SK-N-SH (cell line): ENCODE results near the gene ZNF577.

Source experiments
- EZH2phosphoT487 ChIP-seq: fragments of 200-600 bp; sonication (generic); IDR thresholded peaks from 2 replicates; pipeline ENCODE4 v1.6.1; 2017; ENCODE audit warnings: low read depth, mixed run types, mild to moderate bottlenecking, antibody characterized with exemption, moderate library complexity, borderline replicate concordance
- RXRA ChIP-seq: IDR thresholded peaks from 2 replicates; pipeline ENCODE4 v1.4.0; 2012; ENCODE audit warnings: low read depth, mild to moderate bottlenecking, borderline replicate concordance
- TAF1 ChIP-seq: IDR thresholded peaks from 2 replicates; pipeline ENCODE4 v1.6.1; 2012; ENCODE audit warnings: low read depth, mild to moderate bottlenecking, low read length, moderate library complexity, borderline replicate concordance
- TEAD4 ChIP-seq: IDR thresholded peaks from 2 replicates; pipeline ENCODE4 v1.4.0; 2012; ENCODE audit warnings: mild to moderate bottlenecking, borderline replicate concordance; ENCODE audit not compliant: insufficient read depth
- USF1 ChIP-seq: IDR thresholded peaks from 2 replicates; pipeline ENCODE4 v1.4.0; 2012; ENCODE audit warnings: low read depth, borderline replicate concordance
- USF2 ChIP-seq: fragments of 150-350 bp; IDR thresholded peaks from 2 replicates; pipeline ENCODE4 v1.6.1; 2017; ENCODE audit warnings: antibody characterized with exemption, low read length, low read depth, borderline replicate concordance
- YY1 ChIP-seq: IDR thresholded peaks from 2 replicates; pipeline ENCODE4 v1.4.0; 2012; ENCODE audit warnings: low read depth, mild to moderate bottlenecking
- TF ChIP-seq, protein P1 (sequence below): fragments of 200-600 bp; sonication (generic); IDR thresholded peaks from 2 replicates; pipeline ENCODE4 v1.6.1; 2017; ENCODE audit warnings: antibody characterized with exemption, mild to moderate bottlenecking, moderate library complexity
- TF ChIP-seq, protein P2 (sequence below): IDR thresholded peaks from 2 replicates; pipeline ENCODE4 v1.6.1; 2012; ENCODE audit warnings: mild to moderate bottlenecking, low read depth, low read length, moderate library complexity

- TF ChIP-seq, protein P1, sequence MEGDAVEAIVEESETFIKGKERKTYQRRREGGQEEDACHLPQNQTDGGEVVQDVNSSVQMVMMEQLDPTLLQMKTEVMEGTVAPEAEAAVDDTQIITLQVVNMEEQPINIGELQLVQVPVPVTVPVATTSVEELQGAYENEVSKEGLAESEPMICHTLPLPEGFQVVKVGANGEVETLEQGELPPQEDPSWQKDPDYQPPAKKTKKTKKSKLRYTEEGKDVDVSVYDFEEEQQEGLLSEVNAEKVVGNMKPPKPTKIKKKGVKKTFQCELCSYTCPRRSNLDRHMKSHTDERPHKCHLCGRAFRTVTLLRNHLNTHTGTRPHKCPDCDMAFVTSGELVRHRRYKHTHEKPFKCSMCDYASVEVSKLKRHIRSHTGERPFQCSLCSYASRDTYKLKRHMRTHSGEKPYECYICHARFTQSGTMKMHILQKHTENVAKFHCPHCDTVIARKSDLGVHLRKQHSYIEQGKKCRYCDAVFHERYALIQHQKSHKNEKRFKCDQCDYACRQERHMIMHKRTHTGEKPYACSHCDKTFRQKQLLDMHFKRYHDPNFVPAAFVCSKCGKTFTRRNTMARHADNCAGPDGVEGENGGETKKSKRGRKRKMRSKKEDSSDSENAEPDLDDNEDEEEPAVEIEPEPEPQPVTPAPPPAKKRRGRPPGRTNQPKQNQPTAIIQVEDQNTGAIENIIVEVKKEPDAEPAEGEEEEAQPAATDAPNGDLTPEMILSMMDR = no peak
- no peak for TF ChIP-seq USF2
- no peak for TF ChIP-seq EZH2phosphoT487
- no peak for TF ChIP-seq TAF1
- no peak for TF ChIP-seq RXRA
- no peak for TF ChIP-seq YY1
- TF ChIP-seq TEAD4 = no peak
- no peak for TF ChIP-seq USF1
- TF ChIP-seq, protein P2, sequence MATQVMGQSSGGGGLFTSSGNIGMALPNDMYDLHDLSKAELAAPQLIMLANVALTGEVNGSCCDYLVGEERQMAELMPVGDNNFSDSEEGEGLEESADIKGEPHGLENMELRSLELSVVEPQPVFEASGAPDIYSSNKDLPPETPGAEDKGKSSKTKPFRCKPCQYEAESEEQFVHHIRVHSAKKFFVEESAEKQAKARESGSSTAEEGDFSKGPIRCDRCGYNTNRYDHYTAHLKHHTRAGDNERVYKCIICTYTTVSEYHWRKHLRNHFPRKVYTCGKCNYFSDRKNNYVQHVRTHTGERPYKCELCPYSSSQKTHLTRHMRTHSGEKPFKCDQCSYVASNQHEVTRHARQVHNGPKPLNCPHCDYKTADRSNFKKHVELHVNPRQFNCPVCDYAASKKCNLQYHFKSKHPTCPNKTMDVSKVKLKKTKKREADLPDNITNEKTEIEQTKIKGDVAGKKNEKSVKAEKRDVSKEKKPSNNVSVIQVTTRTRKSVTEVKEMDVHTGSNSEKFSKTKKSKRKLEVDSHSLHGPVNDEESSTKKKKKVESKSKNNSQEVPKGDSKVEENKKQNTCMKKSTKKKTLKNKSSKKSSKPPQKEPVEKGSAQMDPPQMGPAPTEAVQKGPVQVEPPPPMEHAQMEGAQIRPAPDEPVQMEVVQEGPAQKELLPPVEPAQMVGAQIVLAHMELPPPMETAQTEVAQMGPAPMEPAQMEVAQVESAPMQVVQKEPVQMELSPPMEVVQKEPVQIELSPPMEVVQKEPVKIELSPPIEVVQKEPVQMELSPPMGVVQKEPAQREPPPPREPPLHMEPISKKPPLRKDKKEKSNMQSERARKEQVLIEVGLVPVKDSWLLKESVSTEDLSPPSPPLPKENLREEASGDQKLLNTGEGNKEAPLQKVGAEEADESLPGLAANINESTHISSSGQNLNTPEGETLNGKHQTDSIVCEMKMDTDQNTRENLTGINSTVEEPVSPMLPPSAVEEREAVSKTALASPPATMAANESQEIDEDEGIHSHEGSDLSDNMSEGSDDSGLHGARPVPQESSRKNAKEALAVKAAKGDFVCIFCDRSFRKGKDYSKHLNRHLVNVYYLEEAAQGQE = no peak
These were observed 34.2 kb upstream of the ZNF577 start for GRCh38 chr19:51921949-51922348.
